ENCODE measurements around the gene SIKE1. TPM values are rescaled to one million over a fixed set of nuclear protein-coding genes. Genes with fewer than 3 reads are reported as not detected.

SIKE1 gene
- polyA plus RNA-seq, 4 donors: 48.6 to 61.3 (median 54.6) TPM

Other genes with a start within 250 kb of the SIKE1 start
- 10 to 100 TPM; 52.8 to 75.3 (median 60.6) TPM for gene BCAS2, start 199.1 kb downstream of the SIKE1 start, polyA plus RNA-seq (ENCODE audit: insufficient read length in 4 of 4)
- gene DENND2C, start 110.6 kb downstream of the SIKE1 start, polyA plus RNA-seq (ENCODE audit: insufficient read length in 4 of 4): 1 to 10 TPM; 3.4 to 4.7 (median 4.3) TPM
- not detected for gene AMPD1, start 85.1 kb downstream of the SIKE1 start, polyA plus RNA-seq (ENCODE audit: insufficient read length in 4 of 4)
- 10 to 100 TPM; 50.8 to 78.4 (median 68.2) TPM for gene NRAS, start 63.9 kb downstream of the SIKE1 start, polyA plus RNA-seq (ENCODE audit: insufficient read length in 4 of 4)
- 100 to 1,000 TPM; 378 to 499 (median 442) TPM for gene CSDE1, start 22.7 kb downstream of the SIKE1 start, polyA plus RNA-seq (ENCODE audit: insufficient read length in 4 of 4)
- under 1 TPM; 0.19 to 0.79 (median 0.34) TPM for gene SYCP1, start 74.2 kb upstream of the SIKE1 start, polyA plus RNA-seq (ENCODE audit: insufficient read length in 4 of 4)
- under 1 TPM in 2 of 4 donors, not detected in 2; 0.66 to 0.72 TPM for gene TSHB, start 249.1 kb upstream of the SIKE1 start, polyA plus RNA-seq (ENCODE audit: insufficient read length in 4 of 4)